ENCODE measurements around the gene NCOA7. TPM values are rescaled to one million over a fixed set of nuclear protein-coding genes. Genes with fewer than 3 reads are reported as not detected.
"Not testable (repeated sequence)": the region's sequence is repeated elsewhere in the genome, so short reads cannot be mapped to it uniquely, and the experiment has no call there.

Gene NCOA7
- total RNA-seq, 1 donor from 2014 or later, result 69.0 TPM

DNA sequence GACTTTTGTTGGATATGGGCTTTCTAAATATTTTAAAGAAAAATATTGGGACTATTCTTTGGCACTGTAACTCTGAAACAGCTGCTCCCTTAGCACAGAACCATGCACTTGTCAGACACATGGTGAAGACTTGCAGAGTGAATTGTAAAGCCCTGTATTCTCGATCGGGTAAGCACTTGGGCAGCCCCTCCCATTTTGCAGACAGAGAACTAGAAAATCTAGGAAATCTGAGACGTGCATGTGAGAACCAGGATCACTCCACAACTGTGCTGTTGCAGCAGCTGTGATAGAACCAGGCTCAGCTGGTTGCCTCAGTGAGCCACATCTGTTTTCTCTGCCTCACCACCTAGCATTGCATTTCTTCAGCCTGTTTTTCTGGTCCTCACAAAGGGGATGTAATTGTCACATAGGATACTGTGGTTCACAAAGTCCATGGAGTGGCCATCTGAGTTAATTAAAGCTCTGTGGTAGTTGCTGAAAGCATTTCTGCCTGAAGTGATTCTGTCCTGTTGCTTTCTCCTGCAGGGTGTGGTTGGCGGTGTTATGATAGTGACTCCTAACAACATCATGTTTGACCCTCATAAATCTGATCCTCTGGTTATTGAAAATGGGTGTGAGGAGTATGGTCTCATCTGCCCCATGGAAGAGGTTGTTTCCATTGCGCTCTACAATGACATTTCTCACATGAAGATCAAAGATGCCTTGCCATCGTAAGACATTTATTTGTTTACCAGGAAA lies 94.0 kb downstream of the NCOA7 start:
- intact Hi-C loops (cut with DNase I), result no loop called here
- ATAC-seq, result no peak

DNA sequence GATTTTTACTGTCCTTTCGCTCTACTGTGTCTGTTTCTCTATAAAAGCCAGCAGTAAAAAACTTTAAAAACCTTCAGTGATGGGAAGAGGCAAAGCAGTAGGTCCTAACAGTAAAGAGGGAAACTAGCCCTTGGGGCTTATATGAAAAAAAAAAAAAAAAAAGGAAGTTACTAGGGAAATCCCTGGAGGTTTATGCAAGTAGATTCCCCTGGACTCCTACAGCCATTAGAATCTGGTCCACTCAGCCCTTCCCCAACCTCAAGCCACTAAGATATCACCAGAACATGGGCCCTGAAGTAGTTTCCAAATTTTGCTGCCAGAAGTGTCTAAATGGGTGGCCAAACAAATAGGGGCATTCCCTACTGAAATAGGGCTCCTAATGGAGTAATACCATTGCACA lies 95.3 kb downstream of the NCOA7 start:
- DNase-seq (ENCODE audit: low spot score) (no peak), ATAC-seq (no peak)
- intact Hi-C loops (cut with DNase I), result no loop called here

More for the DNA sequence above, 94.0 kb downstream of the NCOA7 start:
- no peak for DNase-seq (ENCODE audit: low spot score)

DNA sequence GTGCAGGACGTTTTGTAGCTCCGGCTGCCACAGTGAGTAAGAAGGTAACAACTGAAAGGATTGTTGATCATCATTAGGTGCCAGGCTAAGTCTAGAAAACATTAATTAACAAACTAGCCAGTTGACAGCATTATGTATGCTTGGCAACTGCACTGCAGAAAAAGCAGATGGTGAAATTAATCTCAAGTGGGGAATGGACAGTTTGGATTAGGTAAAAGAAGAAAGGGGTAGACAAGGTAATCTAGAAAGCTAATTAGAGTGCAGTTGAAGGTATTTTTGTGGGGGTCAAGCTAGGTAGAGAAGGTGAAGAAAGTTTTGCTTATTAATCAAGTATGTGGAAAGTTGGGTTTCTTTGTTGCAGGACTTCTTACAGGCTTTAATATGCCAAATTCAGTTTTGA lies 96.2 kb downstream of the NCOA7 start:
- DNase-seq (ENCODE audit: low spot score) (no peak), ATAC-seq (no peak)
- intact Hi-C loops (cut with DNase I), result no loop called here

DNA sequence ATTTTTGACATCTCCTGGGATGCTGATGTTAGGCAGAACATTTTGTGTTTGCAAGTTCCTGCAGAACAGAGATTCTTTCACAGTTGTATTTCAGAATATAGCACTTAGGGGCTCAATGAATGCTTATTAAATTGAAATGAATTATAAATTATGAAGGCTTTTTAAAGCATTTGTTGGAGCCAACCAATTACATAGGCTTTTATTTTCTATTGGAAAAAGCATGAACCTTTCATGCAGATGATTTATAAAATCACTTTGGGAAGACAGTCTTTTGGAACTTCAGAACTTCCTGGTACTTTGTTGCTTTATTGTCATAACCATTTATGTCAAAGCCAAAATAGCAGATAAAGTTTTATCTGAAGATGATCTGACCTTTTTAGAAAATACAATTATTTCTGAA lies 96.6 kb downstream of the NCOA7 start:
- DNase-seq (ENCODE audit: low spot score), result no peak
- no peak for ATAC-seq
- intact Hi-C loops (cut with DNase I), result no loop called here

DNA sequence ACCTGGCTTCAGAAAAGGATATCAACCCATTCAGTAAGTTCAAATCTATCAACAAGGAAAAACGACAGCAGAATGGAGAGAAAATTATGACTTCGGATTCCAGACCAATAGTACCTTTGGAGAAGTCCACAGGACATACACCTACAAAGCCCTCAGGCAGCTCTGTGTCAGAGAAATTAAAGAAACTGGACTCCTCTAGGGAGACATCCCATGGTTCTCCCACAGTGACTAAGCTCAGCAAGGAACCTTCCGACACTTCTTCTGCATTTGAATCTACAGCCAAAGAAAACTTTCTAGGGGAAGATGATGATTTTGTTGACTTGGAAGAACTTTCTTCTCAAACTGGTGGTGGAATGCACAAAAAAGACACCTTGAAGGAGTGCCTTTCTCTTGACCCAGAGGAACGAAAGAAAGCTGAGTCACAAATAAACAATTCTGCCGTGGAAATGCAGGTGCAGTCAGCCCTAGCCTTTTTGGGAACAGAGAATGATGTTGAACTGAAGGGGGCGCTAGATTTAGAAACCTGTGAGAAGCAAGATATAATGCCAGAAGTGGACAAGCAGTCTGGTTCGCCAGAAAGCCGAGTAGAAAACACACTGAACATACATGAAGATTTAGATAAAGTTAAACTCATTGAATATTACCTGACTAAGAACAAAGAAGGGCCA lies 98.4 kb downstream of the NCOA7 start:
- intact Hi-C loops (cut with DNase I), result no loop called here
- no peak for DNase-seq (ENCODE audit: low spot score)
- ATAC-seq, result no peak

DNA sequence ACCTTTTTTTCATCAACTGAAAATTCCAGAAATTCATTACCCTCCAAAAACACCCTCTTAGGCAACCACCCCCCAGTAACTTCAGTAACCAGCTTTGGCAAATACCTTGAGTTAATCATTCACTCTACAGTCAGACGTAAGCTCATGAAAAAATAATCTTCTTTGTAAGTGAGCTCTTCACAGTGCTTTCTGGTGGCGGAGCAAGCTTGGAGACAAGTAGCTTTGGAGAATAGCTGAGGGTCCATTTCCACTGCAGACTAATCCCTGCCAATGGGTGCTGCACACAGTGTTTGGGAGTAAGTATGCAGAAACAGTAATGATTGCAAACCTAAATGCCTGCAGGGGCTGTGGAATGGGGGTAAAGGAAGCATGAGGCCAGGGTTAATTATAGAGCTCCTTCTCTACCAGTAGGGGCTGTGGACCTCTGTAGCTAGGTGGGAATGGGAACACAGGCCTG lies 109.0 kb downstream of the NCOA7 start:
- intact Hi-C loops (cut with DNase I), result no loop called here
- ATAC-seq, result no peak
- no peak for DNase-seq (ENCODE audit: low spot score)

DNA sequence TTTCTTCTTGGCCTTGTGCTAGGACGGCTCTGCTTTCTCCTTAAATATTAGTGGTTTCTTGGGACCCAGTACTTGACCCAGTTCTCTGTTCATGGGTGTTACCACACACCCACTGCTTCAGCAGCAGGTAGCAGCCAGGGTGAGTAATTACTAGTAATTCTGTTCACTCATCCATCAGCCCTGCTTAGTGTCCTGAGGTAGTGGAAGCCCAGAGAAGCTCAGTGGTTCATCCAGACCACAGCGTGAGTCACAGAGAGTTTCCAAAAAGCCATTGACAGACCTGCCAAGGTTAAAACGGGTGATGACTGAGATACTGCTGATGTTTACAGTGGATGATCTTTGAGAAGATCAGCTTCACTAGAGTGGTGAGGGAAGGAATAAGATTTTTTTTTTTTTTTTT lies 114.1 kb downstream of the NCOA7 start:
- DNase-seq (ENCODE audit: low spot score) (no peak), ATAC-seq (peak; percentile 23)
- intact Hi-C loops (cut with DNase I), result no loop called here

DNA sequence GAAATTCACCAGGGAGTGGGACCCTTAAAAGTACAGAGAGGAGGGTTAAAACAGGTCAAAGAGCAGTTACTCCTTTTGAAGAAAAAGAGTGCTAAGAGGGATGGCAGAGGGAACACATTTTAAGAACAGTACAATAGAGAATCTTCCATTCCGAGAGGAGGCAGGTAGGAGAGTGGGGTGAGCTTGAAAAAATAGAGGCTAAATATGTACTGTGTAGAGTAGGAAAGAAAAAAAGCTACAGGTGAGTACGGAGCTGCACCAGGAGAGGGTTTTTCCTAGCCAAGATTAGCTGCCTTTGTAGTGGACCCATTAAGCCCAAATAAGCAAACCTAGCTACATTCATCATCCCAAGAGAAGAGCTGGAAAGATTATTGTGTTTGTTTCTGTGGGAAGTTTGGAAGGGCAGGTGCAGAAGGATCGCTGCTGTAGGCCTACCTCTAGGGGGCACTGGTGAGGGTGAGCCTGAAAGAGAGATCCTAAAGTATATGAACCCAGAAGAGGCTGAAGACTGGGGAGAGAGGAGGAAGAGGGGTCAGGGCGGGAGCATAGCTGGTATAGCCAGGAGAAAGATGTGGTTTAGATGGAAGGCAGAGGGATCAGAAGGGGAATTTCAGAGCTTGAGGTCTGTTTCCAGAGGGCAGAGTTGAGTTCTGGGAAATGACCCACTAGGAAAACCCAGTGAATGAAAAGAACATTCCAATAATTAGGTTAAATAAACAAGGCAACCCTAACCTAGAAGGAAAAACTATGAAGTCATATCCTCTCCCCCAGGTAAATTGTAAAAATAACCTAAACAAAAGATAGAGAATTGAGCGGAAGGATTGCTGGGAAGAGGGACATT lies 115.6 kb downstream of the NCOA7 start:
- intact Hi-C loops (cut with DNase I), result no loop called here
- DNase-seq (ENCODE audit: low spot score) (peak; percentile 63), ATAC-seq (peak; percentile 53)

DNA sequence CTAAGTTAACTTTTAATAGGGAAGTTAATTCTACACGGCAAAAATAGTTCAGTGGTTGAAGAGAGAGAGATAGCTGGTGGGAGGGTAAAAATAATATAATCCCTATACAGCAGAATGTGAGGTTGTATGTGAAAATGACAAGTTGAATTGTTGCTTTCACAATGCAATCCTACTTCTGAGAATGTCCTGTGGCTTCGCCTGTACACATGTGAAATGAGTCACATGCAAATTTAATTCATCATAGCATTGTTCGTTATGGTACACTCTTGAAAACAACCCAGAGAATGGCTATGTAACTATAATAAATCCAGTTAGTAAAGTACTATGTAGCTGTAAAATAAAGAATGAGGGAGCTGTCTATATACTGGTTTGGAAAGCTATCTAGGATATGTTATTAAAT lies 119.8 kb downstream of the NCOA7 start:
- no peak for DNase-seq (ENCODE audit: low spot score)
- no peak for ATAC-seq
- intact Hi-C loops (cut with DNase I), result no loop called here

DNA sequence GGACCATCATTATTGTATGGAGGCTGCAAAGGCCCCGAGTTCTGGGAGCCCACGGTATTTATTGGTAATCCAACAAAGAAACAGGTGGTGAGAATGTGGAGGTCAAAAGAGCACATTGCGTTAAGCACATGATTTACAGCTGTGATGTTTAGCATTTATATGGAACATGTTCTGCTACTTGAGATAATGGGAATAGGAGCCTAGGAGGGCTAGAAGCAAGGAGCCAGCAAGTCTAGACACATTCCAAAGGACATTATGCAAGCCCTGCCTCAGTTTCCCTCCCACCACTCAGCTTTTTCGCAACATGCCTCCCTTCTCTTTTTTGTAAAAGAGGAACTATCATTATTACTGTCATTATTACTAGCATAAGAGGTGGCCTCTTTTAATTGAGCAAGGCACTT lies 120.3 kb downstream of the NCOA7 start:
- intact Hi-C loops (cut with DNase I); ATAC-seq; DNase-seq (ENCODE audit: low spot score): not testable (repeated sequence)

DNA sequence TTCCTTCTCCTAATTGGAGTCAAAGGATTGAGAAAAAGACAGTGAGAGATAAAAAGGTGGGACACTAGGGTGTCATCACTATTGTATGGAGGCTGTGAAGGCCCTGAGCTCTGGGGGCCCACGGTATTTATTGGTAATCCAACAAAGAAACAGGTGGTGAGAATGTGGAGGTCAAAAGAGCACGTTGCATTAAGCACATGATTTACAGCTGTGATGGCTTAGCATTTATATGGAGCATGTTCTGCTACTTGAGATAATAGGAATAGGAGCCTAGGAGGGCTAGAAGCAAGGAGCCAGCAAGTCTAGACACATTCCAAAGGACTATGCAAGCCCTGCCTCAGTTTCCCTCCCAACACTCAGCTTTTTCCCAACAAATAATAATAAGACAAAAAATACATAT lies 121.7 kb downstream of the NCOA7 start:
- ATAC-seq; DNase-seq (ENCODE audit: low spot score); intact Hi-C loops (cut with DNase I): not testable (repeated sequence)

DNA sequence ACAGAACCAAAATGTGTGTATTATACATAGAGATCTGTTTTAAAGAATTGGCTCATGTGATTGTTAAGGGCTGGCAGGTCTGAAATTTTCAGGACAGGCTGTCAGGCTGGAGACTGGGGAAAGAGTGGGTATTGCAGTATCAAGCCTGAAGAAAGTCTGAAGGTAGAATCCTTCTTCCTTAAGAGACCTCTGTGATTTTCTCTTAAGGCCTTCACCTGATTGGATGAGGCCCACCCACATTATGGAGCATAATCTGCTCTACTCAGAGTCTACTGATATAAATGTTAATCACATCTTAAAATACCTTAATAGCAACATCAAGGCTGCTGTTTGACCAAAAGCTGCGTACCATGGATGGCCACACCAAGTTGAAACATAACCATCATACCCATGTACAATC lies 122.4 kb downstream of the NCOA7 start:
- no peak for ATAC-seq
- no peak for DNase-seq (ENCODE audit: low spot score)
- intact Hi-C loops (cut with DNase I), result no loop called here

DNA sequence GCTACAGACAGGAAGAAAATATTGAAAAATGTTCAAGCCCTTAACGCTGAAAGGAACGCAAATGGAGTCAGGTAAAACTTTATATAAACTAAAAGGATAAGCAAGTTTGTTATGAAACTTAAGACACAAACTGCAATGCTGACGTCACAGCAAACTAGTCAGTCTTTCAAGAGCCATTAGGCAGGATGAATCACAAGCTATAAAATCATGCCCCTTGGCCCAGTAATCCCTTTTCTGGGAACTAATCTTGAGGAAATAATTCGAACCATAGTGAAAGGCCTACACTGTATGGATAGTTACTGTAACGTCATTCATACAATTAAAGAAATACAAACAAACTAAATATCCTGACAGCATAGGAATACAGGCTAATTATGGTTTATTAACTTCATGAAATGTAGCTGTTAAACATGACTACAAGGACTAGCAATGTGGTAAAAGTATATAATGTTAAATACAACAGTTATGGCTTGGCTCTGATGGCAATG lies 123.1 kb downstream of the NCOA7 start:
- intact Hi-C loops (cut with DNase I), result no loop called here
- DNase-seq (ENCODE audit: low spot score) (no peak), ATAC-seq (no peak)

DNA sequence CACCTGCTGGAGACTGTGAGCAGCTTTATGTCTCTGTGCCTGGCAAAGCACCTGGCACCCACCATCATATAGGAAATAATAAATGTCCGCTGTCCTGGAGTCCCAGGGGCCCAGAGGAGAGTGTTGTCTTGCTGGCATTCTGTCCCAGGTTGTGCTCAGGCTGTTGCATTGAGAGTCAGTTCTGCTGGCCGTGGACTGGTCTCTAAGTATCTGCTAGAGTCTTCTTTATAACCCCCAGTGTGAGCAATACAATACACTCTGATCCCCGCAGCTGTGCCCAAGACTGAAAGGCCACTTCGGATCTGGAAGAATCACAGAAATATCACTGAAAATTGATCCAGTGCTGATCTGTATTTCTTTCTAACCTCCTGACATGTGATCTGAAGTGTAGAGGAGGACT lies 127.5 kb downstream of the NCOA7 start:
- DNase-seq (ENCODE audit: low spot score) (no peak), ATAC-seq (peak; percentile 57)
- intact Hi-C loops (cut with DNase I), result no loop called here

DNA sequence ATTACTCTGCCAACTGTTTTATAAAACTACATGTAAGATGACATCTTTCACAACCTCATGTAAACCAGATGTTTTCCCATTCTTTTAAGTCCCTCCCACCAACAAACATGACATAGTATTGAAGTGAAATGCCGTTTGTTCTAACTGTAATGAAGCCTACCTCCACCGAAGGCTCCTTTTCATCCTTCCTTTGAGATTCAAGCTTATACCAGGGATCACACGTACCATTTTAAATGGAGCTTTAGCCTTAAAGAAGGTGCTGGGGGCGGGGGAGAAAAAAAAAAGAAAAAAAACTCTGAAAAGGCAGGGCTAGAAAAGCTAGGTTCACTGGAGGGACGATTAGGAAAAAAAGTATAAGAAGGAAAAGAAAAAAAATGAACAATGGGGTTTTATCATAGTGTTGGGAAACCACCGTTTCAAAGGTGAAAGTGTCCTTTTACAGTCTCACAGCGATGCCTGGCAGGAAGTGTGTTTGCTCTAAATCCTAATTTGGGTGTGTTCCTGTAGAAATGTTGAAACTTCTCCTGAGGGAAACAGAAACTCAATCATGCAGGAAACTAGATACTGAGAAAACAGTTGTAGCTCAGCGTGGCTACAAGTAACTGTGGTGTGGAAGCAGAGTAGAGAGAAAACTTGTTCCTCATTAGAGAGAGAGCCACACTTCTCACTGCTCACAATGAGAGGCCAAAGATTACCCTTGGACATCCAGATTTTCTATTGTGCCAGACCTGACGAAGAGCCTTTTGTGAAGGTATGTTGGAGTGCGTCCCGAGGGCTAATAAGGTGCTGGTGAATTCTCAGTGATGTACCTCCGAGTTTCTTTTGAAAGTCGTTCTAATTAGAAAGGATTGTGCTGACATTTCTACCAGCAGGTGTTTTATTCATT lies 128.2 kb downstream of the NCOA7 start:
- no peak for DNase-seq (ENCODE audit: low spot score)
- intact Hi-C loops (cut with DNase I), result no loop called here
- peak; percentile 95 for ATAC-seq

DNA sequence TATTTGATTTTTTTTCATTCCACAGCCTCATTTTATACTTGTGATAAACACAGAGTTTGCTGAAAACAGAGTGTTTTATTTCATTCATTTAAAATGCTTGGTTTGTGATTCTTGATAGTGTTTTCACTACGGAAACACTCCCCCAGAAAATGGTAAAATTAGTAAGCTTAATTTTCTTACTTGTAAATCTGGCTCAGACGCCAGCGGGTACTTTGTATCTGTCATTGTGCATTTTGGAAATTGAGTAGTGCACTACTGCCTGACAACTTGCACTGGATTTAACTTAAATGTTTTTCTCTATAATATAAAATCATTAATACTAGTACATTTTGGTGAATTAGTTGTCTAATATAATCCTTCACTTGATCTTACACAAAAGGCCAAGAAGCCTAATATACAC lies 128.9 kb downstream of the NCOA7 start:
- intact Hi-C loops (cut with DNase I), result no loop called here
- ATAC-seq, result no peak
- no peak for DNase-seq (ENCODE audit: low spot score)

DNA sequence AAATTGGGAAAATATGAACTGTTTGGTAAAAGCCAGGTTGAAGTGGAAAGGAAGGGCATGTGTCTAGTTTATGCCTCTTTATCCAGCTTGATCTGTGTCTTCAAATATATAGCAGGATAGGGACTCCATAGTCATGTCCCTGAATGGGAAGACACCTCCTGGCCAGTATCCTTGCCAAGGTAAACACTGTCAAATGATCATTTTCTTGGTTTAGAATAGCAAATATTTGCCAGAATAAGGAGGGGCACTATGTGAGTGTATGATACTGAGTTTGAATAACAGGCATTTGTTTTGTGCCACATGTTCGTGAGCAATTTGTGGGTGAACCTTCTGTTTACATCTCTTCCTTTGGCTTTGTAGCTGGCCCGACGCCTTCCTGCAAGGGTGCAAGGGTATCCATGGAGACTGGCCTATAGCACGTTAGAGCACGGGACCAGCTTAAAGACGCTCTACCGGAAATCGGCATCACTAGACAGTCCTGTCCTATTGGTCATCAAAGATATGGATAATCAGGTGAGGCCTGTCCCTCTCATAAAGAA lies 131.6 kb downstream of the NCOA7 start:
- DNase-seq (ENCODE audit: low spot score) (no peak), ATAC-seq (no peak)
- intact Hi-C loops (cut with DNase I), result no loop called here

DNA sequence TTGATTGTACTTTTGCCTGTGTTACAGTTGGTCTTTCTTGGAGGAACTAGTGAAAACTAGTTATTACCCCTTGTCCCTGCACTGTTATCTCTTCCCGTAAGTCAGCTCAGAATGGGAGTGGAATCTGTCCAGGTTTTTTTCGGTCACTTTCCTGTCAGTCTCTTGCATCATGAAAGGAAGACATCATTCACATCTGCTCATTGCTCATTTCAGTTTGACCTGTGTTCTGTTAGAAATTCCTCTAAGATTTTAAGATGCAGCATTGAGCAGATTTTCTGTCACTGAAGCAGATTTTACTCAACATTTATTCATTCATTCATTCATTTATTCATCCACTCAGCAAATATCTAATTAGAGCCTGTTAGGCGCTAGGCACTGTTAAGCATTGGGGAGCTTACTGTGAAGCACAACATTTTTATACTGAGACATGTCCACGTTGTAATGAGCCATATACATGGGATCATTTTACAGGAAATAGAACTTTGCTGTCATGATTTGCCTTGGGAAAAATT lies 132.7 kb downstream of the NCOA7 start:
- DNase-seq (ENCODE audit: low spot score) (no peak), ATAC-seq (no peak)
- intact Hi-C loops (cut with DNase I), result no loop called here

Data from sciatic nerve (tissue), 2 donors.